Endodermal cell (in vitro differentiated cells): ENCODE measurements around the gene ABLIM1. TPM values are rescaled to one million over a fixed set of nuclear protein-coding genes. Genes with fewer than 3 reads are reported as not detected.

Experiments
- DNase-seq: peaks from one replicate; pipeline ENCODE4 v3.0.0-alpha.2; 2017
- H3K27ac ChIP-seq: 2 replicates; pipeline ENCODE4 v1.5.1; 2013; ENCODE audit warnings: mild to moderate bottlenecking, low read depth, low read length, moderate library complexity
- H3K27me3 ChIP-seq: 2 replicates; pipeline ENCODE4 v1.6.1; 2013; ENCODE audit warnings: mild to moderate bottlenecking, low read length, moderate library complexity; ENCODE audit not compliant: insufficient read depth, control insufficient read depth, poor library complexity, severe bottlenecking
- H3K36me3 ChIP-seq: 2 replicates; pipeline ENCODE4 v1.7.0; 2013; ENCODE audit warnings: mild to moderate bottlenecking, low read length, moderate library complexity; ENCODE audit not compliant: control insufficient read depth, insufficient read depth
- H3K4me1 ChIP-seq: one replicate; pipeline ENCODE4 v1.7.0; 2013; ENCODE audit warnings: low read length; ENCODE audit not compliant: control insufficient read depth, insufficient read depth
- H3K4me3 ChIP-seq: 2 replicates; pipeline ENCODE4 v1.5.1; 2013; ENCODE audit warnings: mild to moderate bottlenecking, low read length, moderate library complexity
- H3K9ac ChIP-seq: 2 replicates; pipeline ENCODE4 v1.6.1; 2013; ENCODE audit warnings: mild to moderate bottlenecking, low read length, moderate library complexity; ENCODE audit not compliant: poor library complexity, severe bottlenecking; ENCODE audit errors: extremely low read depth
- H3K9me3 ChIP-seq: 2 replicates; pipeline ENCODE4 v1.6.1; 2013; ENCODE audit warnings: mild to moderate bottlenecking, low read length, moderate library complexity; ENCODE audit not compliant: control insufficient read depth
- H3K27ac Mint-ChIP-seq: 2 replicates; pipeline ENCODE4 v1.8.0; 2020; ENCODE audit warnings: mixed read lengths
- H3K27me3 Mint-ChIP-seq: 2 replicates; pipeline ENCODE4 v1.8.0; 2021; ENCODE audit warnings: mild to moderate bottlenecking, mixed read lengths; ENCODE audit not compliant: insufficient read depth
- H3K36me3 Mint-ChIP-seq: 2 replicates; pipeline ENCODE4 v1.8.0; 2020; ENCODE audit warnings: low read depth, mixed read lengths
- H3K4me1 Mint-ChIP-seq: 2 replicates; pipeline ENCODE4 v1.8.0; 2020; ENCODE audit warnings: mixed read lengths
- H3K4me3 Mint-ChIP-seq: 2 replicates; pipeline ENCODE4 v1.8.0; 2020; ENCODE audit warnings: mild to moderate bottlenecking, moderate library complexity, mixed read lengths
- H3K9me3 Mint-ChIP-seq: 2 replicates; pipeline ENCODE4 v1.8.0; 2020; ENCODE audit warnings: mild to moderate bottlenecking, mixed read lengths
- CTCF ChIP-seq: fragments of 200-600 bp; sonication (generic); conservative IDR thresholded peaks from 2 replicates; pipeline ENCODE4 v1.5.0; 2021; ENCODE audit warnings: antibody characterized with exemption, mild to moderate bottlenecking
- WGBS, 2 experiments: methylation state at CpG; one replicate each; pipeline versions ENCODE4 v1.1.5 to v1.1.7; 2013; ENCODE audit warnings: missing lambda C conversion rate in 2 of 2, mixed read lengths in 1 of 2; ENCODE audit not compliant: insufficient coverage in 1 of 2, insufficient read length in 1 of 2; 5-methylcytosine and 5-hydroxymethylcytosine counted together
- total RNA-seq, 2 donors: library from RNA; stranded (reverse); fragmentation: NEBNext Ultra II Directional in 1 of 2; extraction: Animal tissue kit (Norgen Biotek cat#: 25700) in 1 of 2; gene quantifications; 2 replicates in 1 of 2; 3 replicates in 1 of 2; pipeline ENCODE4 v1.2.1, GENCODE V29; 2021

Gene ABLIM1
- total RNA-seq, 2 donors from 2014 or later: 39.3 to 49.3 TPM

DNA sequence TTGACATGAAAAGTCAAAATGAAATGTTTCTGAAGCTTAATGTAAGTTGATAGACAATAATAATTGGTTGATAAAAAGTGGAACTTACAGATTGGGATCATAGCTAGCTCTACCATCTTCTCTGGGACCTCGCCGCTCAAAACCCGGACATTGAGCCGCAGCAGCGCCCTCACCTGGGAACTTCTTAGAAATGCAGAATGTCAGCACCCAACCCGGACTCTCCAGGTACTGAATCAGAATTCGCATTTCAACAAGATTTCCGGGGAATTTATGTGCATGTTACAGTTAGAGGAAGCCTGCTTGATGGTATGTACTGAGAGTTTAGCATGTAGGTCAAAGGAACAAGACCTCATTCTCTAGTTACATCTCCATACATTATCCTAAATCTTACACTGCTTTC lies 36.7 kb upstream of the ABLIM1 start:
- H3K9me3 Mint-ChIP-seq: no peaks in the 10 kb centered on the region
- H3K27ac Mint-ChIP-seq: no peak overlapping the region
- TF ChIP-seq CTCF: peak; percentile 91
- H3K4me1 Mint-ChIP-seq: peaks cover 12% of the 10 kb centered on the region
- no peaks in the 10 kb centered on the region for H3K27me3 Mint-ChIP-seq
- no peak overlapping the region for H3K4me3 ChIP-seq
- H3K27me3 ChIP-seq: no peaks in the 10 kb centered on the region
- 16 to 24% methylated on average over 4 to 8 of the region's 8 CpGs for WGBS, 2 experiments
- peak; percentile 89 for DNase-seq
- no peaks in the 10 kb centered on the region for H3K9me3 ChIP-seq
- no peaks in the 10 kb centered on the region for H3K36me3 ChIP-seq
- no peaks in the 10 kb centered on the region for H3K36me3 Mint-ChIP-seq
- no peak overlapping the region for H3K27ac ChIP-seq
- no peak overlapping the region for H3K4me3 Mint-ChIP-seq
- no peaks in the 10 kb centered on the region for H3K4me1 ChIP-seq
- no peak overlapping the region for H3K9ac ChIP-seq

GRCh38 chr10:114694062-114694461 lies 36.0 kb upstream of the ABLIM1 start:
- no peak overlapping the region for H3K9ac ChIP-seq
- Mint-ChIP-seq H3K4me3 (no peak overlapping the region), H3K36me3 (no peaks in the 10 kb centered on the region), H3K27ac (no peak overlapping the region), H3K27me3 (no peaks in the 10 kb centered on the region), H3K4me1 (peaks cover 12% of the 10 kb centered on the region), H3K9me3 (no peaks in the 10 kb centered on the region)
- no peak for DNase-seq
- no peak overlapping the region for H3K4me3 ChIP-seq
- no peak for TF ChIP-seq CTCF
- no peaks in the 10 kb centered on the region for H3K27me3 ChIP-seq
- no peaks in the 10 kb centered on the region for H3K4me1 ChIP-seq
- H3K9me3 ChIP-seq: no peaks in the 10 kb centered on the region
- H3K36me3 ChIP-seq: no peaks in the 10 kb centered on the region
- WGBS, 2 experiments: 85 to 100% methylated on average over 2 to 3 of the region's 3 CpGs
- H3K27ac ChIP-seq: no peak overlapping the region

DNA sequence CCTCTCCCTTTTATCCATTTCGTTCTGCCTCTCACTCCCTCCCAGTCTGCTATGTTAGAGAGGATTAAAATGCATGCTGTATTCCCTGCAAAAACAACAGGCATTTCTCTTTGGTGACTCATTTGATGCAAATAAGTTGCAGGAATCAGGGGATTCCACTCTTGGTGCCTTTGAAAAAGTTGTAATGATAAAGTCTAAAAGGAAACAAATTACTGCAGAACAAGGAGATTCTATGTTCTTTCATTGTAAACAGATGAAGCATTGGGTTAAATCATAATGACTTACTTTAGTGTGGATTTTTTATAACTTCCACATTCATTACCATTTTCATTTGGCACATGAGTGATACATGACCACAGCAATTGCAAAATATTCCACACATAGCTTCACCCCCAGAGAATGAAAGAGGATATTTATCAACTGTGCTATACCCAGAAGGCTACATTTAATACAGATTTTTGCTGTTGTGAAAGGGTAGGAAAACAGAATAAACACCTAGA lies 33.4 kb upstream of the ABLIM1 start:
- Histone ChIP-seq H3K9me3 (no peaks in the 10 kb centered on the region), H3K27me3 (no peaks in the 10 kb centered on the region), H3K4me3 (no peak overlapping the region), H3K9ac (no peak overlapping the region), H3K27ac (no peak overlapping the region), H3K36me3 (no peaks in the 10 kb centered on the region), H3K4me1 (no peaks in the 10 kb centered on the region)
- no peaks in the 10 kb centered on the region for H3K9me3 Mint-ChIP-seq
- TF ChIP-seq CTCF: no peak
- no peak overlapping the region for H3K4me3 Mint-ChIP-seq
- WGBS, 2 experiments: 17 to 60% methylated on average over 1 of the region's 1 CpG
- DNase-seq: no peak
- peaks cover 12% of the 10 kb centered on the region for H3K4me1 Mint-ChIP-seq
- H3K27ac Mint-ChIP-seq: peak overlapping the region; percentile 11
- H3K27me3 Mint-ChIP-seq: no peaks in the 10 kb centered on the region
- no peaks in the 10 kb centered on the region for H3K36me3 Mint-ChIP-seq
